Subcutaneous abdominal adipose tissue (tissue), 5 donors: Measurements from ENCODE around the gene STEAP3.

Source experiments
- H3K27ac ChIP-seq: one replicate; pipeline ENCODE4 v1.7.0; 2013; ENCODE audit warnings: low read depth, mild to moderate bottlenecking, inconsistent platforms, low read length, moderate library complexity
- H3K27me3 ChIP-seq, 5 donors: one replicate each; pipeline ENCODE4 v1.7.0; 2013; ENCODE audit warnings: low read length in 5 of 5, inconsistent platforms in 1 of 5; ENCODE audit not compliant: control insufficient read depth in 5 of 5, insufficient read depth in 4 of 5
- H3K36me3 ChIP-seq, 5 donors: one replicate each; pipeline ENCODE4 v1.7.0; 2013; ENCODE audit warnings: low read length in 5 of 5; ENCODE audit not compliant: control insufficient read depth in 5 of 5, insufficient read depth in 5 of 5
- H3K4me1 ChIP-seq, 5 donors: one replicate each; pipeline ENCODE4 v1.7.0; 2013; ENCODE audit warnings: low read length in 5 of 5, mild to moderate bottlenecking in 3 of 5, moderate library complexity in 1 of 5; ENCODE audit not compliant: control insufficient read depth in 5 of 5, insufficient read depth in 5 of 5
- H3K4me3 ChIP-seq, 5 donors: one replicate each; pipeline ENCODE4 v1.7.0; 2013; ENCODE audit warnings: low read length in 5 of 5, low read depth in 1 of 5
- H3K9ac ChIP-seq, 5 donors: one replicate each; pipeline ENCODE4 v1.7.0; 2013; ENCODE audit warnings: low read length in 5 of 5, mild to moderate bottlenecking in 4 of 5, moderate library complexity in 3 of 5
- H3K9me3 ChIP-seq, 5 donors: one replicate each; pipeline ENCODE4 v1.7.0; 2013; ENCODE audit warnings: low read length in 5 of 5; ENCODE audit not compliant: control insufficient read depth in 5 of 5
- donor health status: healthy.
- donor health status: healthy.
- donor health status: healthy.
- donor health status: healthy.
- donor health status: healthy.

Gene STEAP3

DNA sequence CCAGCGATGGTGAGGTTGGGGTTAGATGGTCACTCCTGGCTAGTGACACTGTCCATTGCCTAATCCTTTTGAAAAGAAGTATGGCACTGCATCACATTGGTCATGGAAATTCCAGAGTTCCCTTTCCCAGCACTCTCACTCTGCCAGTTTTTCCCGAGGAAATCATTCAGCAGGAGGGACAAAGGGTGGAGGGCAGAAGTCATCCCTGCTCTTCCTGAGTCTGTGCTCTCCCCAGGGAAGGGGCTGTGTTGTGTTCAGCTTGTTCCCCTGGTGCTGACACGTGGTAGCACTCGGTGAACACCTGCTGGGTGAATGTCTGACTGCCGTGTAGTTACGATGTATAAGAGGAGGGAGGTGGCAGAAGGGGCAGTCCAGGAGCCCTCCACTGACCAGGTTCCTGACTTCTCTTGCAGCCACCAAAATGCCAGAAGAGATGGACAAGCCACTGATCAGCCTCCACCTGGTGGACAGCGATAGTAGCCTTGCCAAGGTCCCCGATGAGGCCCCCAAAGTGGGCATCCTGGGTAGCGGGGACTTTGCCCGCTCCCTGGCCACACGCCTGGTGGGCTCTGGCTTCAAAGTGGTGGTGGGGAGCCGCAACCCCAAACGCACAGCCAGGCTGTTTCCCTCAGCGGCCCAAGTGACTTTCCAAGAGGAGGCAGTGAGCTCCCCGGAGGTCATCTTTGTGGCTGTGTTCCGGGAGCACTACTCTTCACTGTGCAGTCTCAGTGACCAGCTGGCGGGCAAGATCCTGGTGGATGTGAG, 21.6 kb downstream of the STEAP3 start:
- Histone ChIP-seq H3K27me3 (no peaks in the 10 kb centered on the region), H3K27ac (no peak overlapping the region), H3K4me1 (peaks cover 0 to 10% (median 9%) of the 10 kb centered on the region in 5 donors), H3K4me3 (no peak overlapping the region), H3K9ac (no peak overlapping the region), H3K36me3 (peaks cover 0 to 47% (median 26%) of the 10 kb centered on the region in 5 donors), H3K9me3 (peaks cover 0 to 10% (median 6%) of the 10 kb centered on the region in 5 donors)

DNA sequence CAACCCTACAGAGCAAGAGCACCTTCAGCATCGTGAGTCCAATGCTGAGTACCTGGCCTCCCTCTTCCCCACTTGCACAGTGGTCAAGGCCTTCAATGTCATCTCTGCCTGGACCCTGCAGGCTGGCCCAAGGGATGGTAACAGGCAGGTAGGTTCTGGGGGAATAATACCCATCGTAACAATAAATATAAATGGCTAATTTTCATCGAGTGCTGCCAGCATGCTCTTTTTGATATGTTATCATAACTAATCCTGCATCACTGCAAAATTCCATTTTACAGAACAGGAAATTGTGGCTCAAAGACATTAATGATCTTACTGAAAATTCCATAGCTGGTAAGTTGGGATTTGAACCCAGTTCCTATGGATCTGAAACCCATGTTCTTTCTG, 22.2 kb downstream of the STEAP3 start:
- Histone ChIP-seq H3K27ac (no peak overlapping the region), H3K9ac (no peak overlapping the region), H3K9me3 (peaks cover 0 to 10% (median 6%) of the 10 kb centered on the region in 5 donors), H3K4me3 (no peak overlapping the region), H3K4me1 (peaks cover 0 to 6% (median 4%) of the 10 kb centered on the region in 5 donors), H3K36me3 (peaks cover 0 to 52% (median 27%) of the 10 kb centered on the region in 5 donors), H3K27me3 (no peaks in the 10 kb centered on the region)

DNA sequence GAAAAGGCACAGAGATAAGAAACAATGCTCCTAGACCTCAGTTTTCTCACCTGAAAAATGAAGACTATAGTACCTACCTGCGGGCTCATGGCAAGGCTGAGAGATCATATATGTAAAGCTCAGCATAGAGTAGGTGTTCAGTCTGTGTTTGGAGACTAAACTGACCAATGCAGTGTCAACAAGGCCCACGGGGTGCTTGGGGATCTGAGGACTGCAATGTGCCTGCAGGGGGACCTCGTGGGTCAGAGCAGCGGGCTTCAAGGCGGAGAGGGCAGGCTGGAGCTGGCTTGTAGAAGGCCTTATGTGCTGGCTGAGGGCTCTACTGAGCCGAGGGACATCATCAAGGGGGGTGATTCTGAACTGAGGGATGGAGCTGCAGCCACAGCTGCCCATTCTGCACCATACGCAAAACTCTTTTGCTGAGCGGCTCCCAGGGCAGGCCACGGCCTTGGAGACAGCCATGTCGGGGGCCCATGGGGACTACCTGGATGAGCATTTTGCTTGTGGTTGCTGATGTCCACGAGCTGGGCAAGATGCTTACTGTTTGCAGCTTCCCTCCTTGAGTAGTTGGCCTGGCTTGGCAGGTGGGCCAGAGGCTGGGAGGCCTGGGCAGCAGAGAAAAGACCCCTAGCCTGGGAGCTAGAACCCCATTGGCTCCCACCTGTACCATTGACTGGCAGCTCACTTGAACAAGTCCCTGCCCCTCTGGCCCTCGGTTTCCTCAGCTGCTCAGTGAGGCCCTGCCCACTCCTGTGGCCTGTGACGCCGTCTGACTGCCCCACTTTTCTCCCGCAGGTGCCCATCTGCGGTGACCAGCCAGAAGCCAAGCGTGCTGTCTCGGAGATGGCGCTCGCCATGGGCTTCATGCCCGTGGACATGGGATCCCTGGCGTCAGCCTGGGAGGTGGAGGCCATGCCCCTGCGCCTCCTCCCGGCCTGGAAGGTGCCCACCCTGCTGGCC, 23.5 kb downstream of the STEAP3 start:
- H3K4me1 ChIP-seq = peaks cover 0 to 5% (median 3%) of the 10 kb centered on the region in 5 donors
- no peaks in the 10 kb centered on the region for H3K27me3 ChIP-seq
- no peak overlapping the region for H3K27ac ChIP-seq
- H3K36me3 ChIP-seq = peaks cover 0 to 60% (median 30%) of the 10 kb centered on the region in 5 donors
- H3K4me3 ChIP-seq = no peak overlapping the region
- H3K9me3 ChIP-seq = peaks cover 0 to 10% (median 6%) of the 10 kb centered on the region in 5 donors
- H3K9ac ChIP-seq = no peak overlapping the region

DNA sequence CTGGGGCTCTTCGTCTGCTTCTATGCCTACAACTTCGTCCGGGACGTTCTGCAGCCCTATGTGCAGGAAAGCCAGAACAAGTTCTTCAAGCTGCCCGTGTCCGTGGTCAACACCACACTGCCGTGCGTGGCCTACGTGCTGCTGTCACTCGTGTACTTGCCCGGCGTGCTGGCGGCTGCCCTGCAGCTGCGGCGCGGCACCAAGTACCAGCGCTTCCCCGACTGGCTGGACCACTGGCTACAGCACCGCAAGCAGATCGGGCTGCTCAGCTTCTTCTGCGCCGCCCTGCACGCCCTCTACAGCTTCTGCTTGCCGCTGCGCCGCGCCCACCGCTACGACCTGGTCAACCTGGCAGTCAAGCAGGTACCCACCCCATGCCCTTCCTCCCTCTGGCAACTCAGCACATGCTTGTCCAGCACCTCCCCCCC, 24.2 kb downstream of the STEAP3 start:
- Histone ChIP-seq H3K36me3 (peaks cover 0 to 67% (median 30%) of the 10 kb centered on the region in 5 donors), H3K4me1 (peaks cover 0 to 5% (median 3%) of the 10 kb centered on the region in 5 donors), H3K9me3 (peaks cover 0 to 10% (median 6%) of the 10 kb centered on the region in 5 donors), H3K9ac (no peak overlapping the region), H3K27ac (no peak overlapping the region), H3K27me3 (no peaks in the 10 kb centered on the region), H3K4me3 (no peak overlapping the region)

DNA sequence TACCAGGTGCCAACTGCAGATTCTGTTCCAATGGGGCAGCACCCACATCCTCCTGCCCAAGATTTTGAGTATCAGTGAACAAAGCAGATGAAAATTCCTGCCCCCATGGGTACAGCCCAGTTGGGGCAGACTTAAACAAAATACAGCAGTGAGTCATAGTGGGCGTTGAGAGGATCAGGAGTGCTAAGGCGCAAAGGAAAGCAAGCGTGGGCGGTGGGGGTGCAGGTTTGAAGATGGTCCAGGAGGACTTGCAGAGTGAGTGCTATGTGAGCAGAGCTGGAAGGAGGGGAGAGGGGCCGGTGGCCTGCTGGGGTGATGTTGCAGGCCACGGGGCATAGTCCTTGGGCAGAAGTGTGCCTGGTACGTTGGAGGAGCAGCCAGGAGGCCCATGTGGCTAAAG, 24.7 kb downstream of the STEAP3 start:
- Histone ChIP-seq H3K9me3 (peaks cover 0 to 10% (median 6%) of the 10 kb centered on the region in 5 donors), H3K27me3 (no peaks in the 10 kb centered on the region), H3K27ac (no peak overlapping the region), H3K9ac (no peak overlapping the region), H3K4me3 (no peak overlapping the region), H3K36me3 (peaks cover 0 to 70% (median 30%) of the 10 kb centered on the region in 5 donors), H3K4me1 (peaks cover 0 to 5% (median 3%) of the 10 kb centered on the region in 5 donors)

DNA sequence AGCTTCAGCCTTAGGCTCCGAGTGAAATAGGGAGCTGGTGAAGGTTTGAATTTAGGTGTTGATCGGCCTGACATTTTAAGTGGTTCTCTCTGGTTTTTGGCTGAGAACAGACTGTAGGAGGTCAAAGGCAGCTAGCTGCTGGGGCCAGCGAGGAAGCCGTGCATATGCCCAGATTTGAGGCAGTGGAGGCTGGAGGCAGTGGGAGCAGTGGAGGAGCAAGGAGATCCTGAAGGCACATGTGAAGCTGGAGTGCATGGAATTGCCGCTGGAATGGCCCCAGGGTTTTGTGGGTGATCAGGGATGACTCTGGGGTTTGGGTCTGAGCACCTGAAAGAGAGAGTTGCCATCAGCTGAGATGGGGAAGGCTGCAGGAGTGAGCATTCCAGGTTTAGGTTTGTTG, 25.1 kb downstream of the STEAP3 start:
- Histone ChIP-seq H3K9me3 (peaks cover 0 to 10% (median 6%) of the 10 kb centered on the region in 5 donors), H3K4me1 (peaks cover 0 to 5% (median 3%) of the 10 kb centered on the region in 5 donors), H3K36me3 (peaks cover 0 to 70% (median 30%) of the 10 kb centered on the region in 5 donors), H3K9ac (no peak overlapping the region), H3K27me3 (no peaks in the 10 kb centered on the region), H3K27ac (no peak overlapping the region), H3K4me3 (no peak overlapping the region)

DNA sequence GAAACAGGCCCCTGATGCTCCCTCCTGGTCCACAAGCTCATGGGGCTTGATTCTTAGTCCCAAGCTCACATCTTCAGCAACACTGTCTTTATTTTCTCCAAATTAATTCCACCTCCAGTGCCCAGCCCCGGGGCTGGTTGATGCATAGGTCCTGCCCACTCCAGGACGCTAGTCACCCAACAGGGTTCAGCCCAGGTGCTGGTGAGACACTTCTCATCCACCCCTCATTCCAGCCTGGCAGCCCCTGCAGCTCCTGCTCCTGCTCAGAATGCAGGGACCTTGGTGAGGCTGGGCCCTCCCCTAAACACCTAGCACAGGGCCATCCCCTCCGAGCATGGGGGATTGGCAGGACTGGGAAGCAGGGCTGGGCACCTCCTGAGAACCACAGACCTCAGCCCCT, 25.7 kb downstream of the STEAP3 start:
- Histone ChIP-seq H3K36me3 (peaks cover 0 to 74% (median 30%) of the 10 kb centered on the region in 5 donors), H3K27me3 (no peaks in the 10 kb centered on the region), H3K4me1 (peaks cover 0 to 5% (median 3%) of the 10 kb centered on the region in 5 donors), H3K4me3 (no peak overlapping the region), H3K9me3 (peaks cover 0 to 10% (median 6%) of the 10 kb centered on the region in 5 donors), H3K9ac (no peak overlapping the region), H3K27ac (no peak overlapping the region)

DNA sequence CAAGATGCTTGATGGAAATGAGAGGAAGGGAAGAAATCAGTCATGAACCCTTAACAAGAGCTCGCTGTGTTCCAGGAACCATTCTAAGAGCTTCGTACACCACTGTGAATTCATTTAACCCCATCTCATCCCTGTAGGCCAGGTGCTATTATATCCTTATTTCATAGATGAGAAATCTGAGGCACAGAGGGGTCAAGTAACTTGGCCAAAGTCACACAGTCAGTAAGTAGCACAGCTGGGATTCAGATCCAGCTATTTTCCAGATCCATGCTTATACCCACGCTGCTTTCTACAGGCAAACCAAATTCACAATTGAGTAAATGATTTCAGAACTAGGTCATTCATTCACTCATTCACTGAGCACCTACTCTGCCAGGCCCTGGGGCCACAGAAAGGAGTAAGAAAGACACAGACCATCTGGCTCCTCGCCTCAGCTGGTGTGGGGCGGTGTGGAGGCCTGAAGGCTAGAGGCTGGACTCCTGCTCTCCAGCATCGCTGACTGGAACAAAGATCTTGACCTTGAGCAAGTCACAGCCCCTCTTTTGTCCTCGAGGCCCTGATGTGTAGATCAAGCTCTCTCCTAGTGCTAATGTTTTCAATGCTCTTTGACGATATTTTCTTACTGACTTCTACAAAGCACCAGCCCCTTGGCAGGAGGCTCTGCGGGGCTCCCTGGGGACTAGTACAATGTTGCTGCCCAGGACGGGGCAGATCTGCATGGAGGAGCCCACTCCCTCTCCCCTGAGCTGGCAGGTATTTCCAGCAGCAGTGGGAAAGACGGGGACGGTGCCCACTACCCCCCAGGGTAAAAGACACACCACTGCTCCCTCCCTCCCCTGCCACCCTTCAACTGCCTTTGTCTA, 26.5 kb downstream of the STEAP3 start:
- Histone ChIP-seq H3K27me3 (no peaks in the 10 kb centered on the region), H3K9me3 (peaks cover 0 to 10% (median 6%) of the 10 kb centered on the region in 5 donors), H3K36me3 (peaks cover 0 to 81% (median 35%) of the 10 kb centered on the region in 5 donors), H3K4me3 (no peak overlapping the region), H3K9ac (peak overlapping the region in 1 of 5 donors; percentile 50), H3K27ac (no peak overlapping the region), H3K4me1 (peaks cover 0 to 5% (median 3%) of the 10 kb centered on the region in 5 donors)

DNA sequence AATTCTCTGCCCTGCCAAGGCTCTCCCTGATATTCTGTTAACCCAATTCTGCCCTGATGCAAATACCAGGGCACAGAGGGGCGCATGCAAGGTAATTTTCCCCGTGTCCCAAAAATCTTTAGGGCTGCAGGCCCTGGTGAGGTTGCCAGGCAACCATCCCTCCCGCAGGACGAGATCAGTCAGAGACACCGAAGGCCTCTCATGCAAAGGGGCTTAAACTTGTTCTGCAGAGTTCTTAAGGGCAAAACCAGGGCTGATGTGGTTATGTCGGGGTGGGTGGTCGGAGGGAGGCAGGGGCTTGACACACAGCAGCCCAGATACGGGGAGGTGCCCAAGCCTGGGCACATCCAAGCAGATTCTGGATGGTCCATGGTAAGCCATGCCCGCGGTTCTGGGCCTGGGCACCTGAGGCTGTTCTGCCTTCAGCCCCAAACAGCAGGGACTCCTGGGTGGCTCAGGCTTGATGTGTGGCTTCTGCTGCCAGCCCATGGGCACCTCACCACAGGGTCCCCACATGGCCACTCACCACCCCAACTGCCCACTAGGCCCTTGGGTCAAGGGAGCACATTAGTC, 27.2 kb downstream of the STEAP3 start:
- Histone ChIP-seq H3K27me3 (no peaks in the 10 kb centered on the region), H3K36me3 (peaks cover 0 to 83% (median 35%) of the 10 kb centered on the region in 5 donors), H3K4me3 (no peak overlapping the region), H3K9ac (no peak overlapping the region), H3K27ac (no peak overlapping the region), H3K9me3 (peaks cover 0 to 4% (median 1%) of the 10 kb centered on the region in 5 donors), H3K4me1 (peaks cover 0 to 5% (median 3%) of the 10 kb centered on the region in 5 donors)
